Measurements from ENCODE around the gene KCTD1. TPM values are rescaled to one million over a fixed set of nuclear protein-coding genes. Genes with fewer than 3 reads are reported as not detected.

The KCTD1 gene
- total RNA-seq, 3 donors from 2014 or later (not counting 1 experiment from before 2014, with no cell fraction given) = 3.8 to 5.8 (median 5.7) TPM

DNA sequence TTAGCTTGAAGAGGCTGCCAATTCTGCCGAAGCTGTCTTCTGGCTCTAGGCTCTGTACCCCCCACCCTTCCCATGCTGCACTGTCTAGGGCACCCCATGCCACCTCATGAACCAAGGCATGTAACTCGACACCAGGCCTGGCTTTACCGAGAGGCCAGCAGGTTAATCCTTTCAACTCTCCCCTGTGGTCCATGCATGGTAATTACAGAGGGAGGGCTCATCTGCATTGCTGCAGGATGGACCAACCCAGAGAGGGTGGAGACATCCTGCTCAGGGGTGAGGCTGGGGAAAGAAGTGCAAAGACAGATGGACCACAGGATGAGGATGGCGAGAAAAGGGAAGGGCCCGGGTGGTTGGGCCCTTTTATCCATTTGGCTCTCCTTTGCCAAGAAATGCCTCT lies 65.8 kb downstream of the KCTD1 start:
- WGBS (ENCODE audit: insufficient coverage) = 81% methylated on average over 5 of the region's 5 CpGs
- no peak for DNase-seq

GRCh38 chr18:26480897-26481795 lies 67.2 kb downstream of the KCTD1 start:
- intact Hi-C loops (cut with micrococcal nuclease) = no loop called here
- no peak overlapping the region for H3K27ac Mint-ChIP-seq
- Histone ChIP-seq H3K4me3 (ENCODE audit: low read length) (no peak overlapping the region), H3K9me3 (ENCODE audit: control insufficient read depth, insufficient read depth, low read length) (no peaks in the 10 kb centered on the region), H3K27ac (ENCODE audit: low read length) (no peak overlapping the region), H3K27me3 (ENCODE audit: control insufficient read depth, insufficient read depth, low read length) (no peaks in the 10 kb centered on the region), H3K36me3 (ENCODE audit: control insufficient read depth, insufficient read depth, low read length) (no peaks in the 10 kb centered on the region), H3K4me1 (ENCODE audit: control insufficient read depth, insufficient read depth, low read length) (no peaks in the 10 kb centered on the region)
- no peak for TF ChIP-seq CTCF (IDR thresholded peaks at IDR 0.05)
- 94% methylated on average over 8 of the region's 8 CpGs for WGBS (ENCODE audit: insufficient coverage)
- ATAC-seq (no peak), DNase-seq (no peak)
- H3K36me3 Mint-ChIP-seq = no peaks in the 10 kb centered on the region
- no peaks in the 10 kb centered on the region for H3K27me3 Mint-ChIP-seq (ENCODE audit: low read depth in 2 of 2)
- H3K4me3 Mint-ChIP-seq = no peak overlapping the region
- no peaks in the 10 kb centered on the region for H3K9me3 Mint-ChIP-seq
- H3K4me1 Mint-ChIP-seq = no peaks in the 10 kb centered on the region

More for the DNA sequence above, 65.8 kb downstream of the KCTD1 start:
- Histone ChIP-seq H3K9me3 (ENCODE audit: control insufficient read depth, insufficient read depth, low read length) (no peaks in the 10 kb centered on the region), H3K27me3 (ENCODE audit: control insufficient read depth, insufficient read depth, low read length) (no peaks in the 10 kb centered on the region), H3K4me3 (ENCODE audit: low read length) (no peak overlapping the region), H3K4me1 (ENCODE audit: control insufficient read depth, insufficient read depth, low read length) (no peaks in the 10 kb centered on the region), H3K27ac (ENCODE audit: low read length) (no peak overlapping the region), H3K36me3 (ENCODE audit: control insufficient read depth, insufficient read depth, low read length) (no peaks in the 10 kb centered on the region)
- no peak for ATAC-seq
- Mint-ChIP-seq H3K27ac (no peak overlapping the region), H3K9me3 (no peaks in the 10 kb centered on the region), H3K27me3 (ENCODE audit: low read depth in 2 of 2) (no peaks in the 10 kb centered on the region), H3K4me3 (no peak overlapping the region), H3K4me1 (peaks cover 0 to 2% of the 10 kb centered on the region in 2 donors), H3K36me3 (no peaks in the 10 kb centered on the region)
- intact Hi-C loops (cut with micrococcal nuclease) = no loop called here
- no peak for TF ChIP-seq CTCF (IDR thresholded peaks at IDR 0.05)

GRCh38 chr18:26479681-26480079 lies 68.7 kb downstream of the KCTD1 start:
- no peaks in the 10 kb centered on the region for H3K36me3 ChIP-seq (ENCODE audit: control insufficient read depth, insufficient read depth, low read length)
- no peak for DNase-seq
- H3K4me1 ChIP-seq (ENCODE audit: control insufficient read depth, insufficient read depth, low read length) = no peaks in the 10 kb centered on the region
- Mint-ChIP-seq H3K4me3 (no peak overlapping the region), H3K27me3 (ENCODE audit: low read depth in 2 of 2) (no peaks in the 10 kb centered on the region), H3K36me3 (no peaks in the 10 kb centered on the region), H3K4me1 (no peaks in the 10 kb centered on the region), H3K9me3 (no peaks in the 10 kb centered on the region), H3K27ac (no peak overlapping the region)
- no peaks in the 10 kb centered on the region for H3K27me3 ChIP-seq (ENCODE audit: control insufficient read depth, insufficient read depth, low read length)
- no peak for ATAC-seq
- WGBS (ENCODE audit: insufficient coverage) = 72% methylated on average over 5 of the region's 6 CpGs
- no peaks in the 10 kb centered on the region for H3K9me3 ChIP-seq (ENCODE audit: control insufficient read depth, insufficient read depth, low read length)
- no peak for TF ChIP-seq CTCF (IDR thresholded peaks at IDR 0.05)
- intact Hi-C loops (cut with micrococcal nuclease) = no loop called here
- H3K4me3 ChIP-seq (ENCODE audit: low read length) = no peak overlapping the region
- H3K27ac ChIP-seq (ENCODE audit: low read length) = no peak overlapping the region
